Heart left ventricle (tissue), 16 donors: Measurements from ENCODE around the gene HES5. TPM values are rescaled to one million over a fixed set of nuclear protein-coding genes. Genes with fewer than 3 reads are reported as not detected.

Experiments used
- ATAC-seq, 4 donors: fragments of 200-7000 bp; cut with Tn5 transposase; one replicate each; pipeline ENCODE4 v1.9.1; 2020 to 2022; ENCODE audit warnings: moderate library complexity in 4 of 4, mild to moderate bottlenecking in 3 of 4, moderate number of reproducible peaks in 1 of 4
- DNase-seq, 5 donors: peaks; one replicate each; pipeline ENCODE4 v3.0.0-alpha.2; 2020
- H3K27ac ChIP-seq, 12 donors: fragments of 200-600 bp; sonication (generic) in 4 of 12; one replicate each; pipeline versions ENCODE4 v1.5.0 to v1.8.0; 2016 to 2022; ENCODE audit warnings: mild to moderate bottlenecking in 2 of 12
- H3K27me3 ChIP-seq, 9 donors: fragments of 200-600 bp; sonication (generic) in 2 of 9; one replicate each; pipeline versions ENCODE4 v1.5.1 to v1.8.0; 2016 to 2022; ENCODE audit warnings: mild to moderate bottlenecking in 3 of 9
- H3K36me3 ChIP-seq, 9 donors: fragments of 200-600 bp; sonication (generic) in 2 of 9; one replicate each; pipeline versions ENCODE4 v1.5.0 to v1.8.0; 2018 to 2022; ENCODE audit warnings: mild to moderate bottlenecking in 2 of 9
- H3K4me1 ChIP-seq, 12 donors: fragments of 200-600 bp; sonication (generic) in 4 of 12; one replicate each; pipeline versions ENCODE4 v1.5.0 to v1.8.0; 2016 to 2022; ENCODE audit warnings: mild to moderate bottlenecking in 3 of 12
- H3K4me3 ChIP-seq, 12 donors: fragments of 200-600 bp; sonication (generic) in 4 of 12; one replicate each; pipeline versions ENCODE4 v1.5.0 to v1.8.0; 2017 to 2022; ENCODE audit warnings: mild to moderate bottlenecking in 9 of 12, moderate library complexity in 4 of 12
- H3K9me3 ChIP-seq, 12 donors: fragments of 200-600 bp; sonication (generic) in 4 of 12; one replicate each; pipeline versions ENCODE4 v1.5.0 to v1.8.0; 2016 to 2022; ENCODE audit warnings: mild to moderate bottlenecking in 1 of 12
- POLR2A ChIP-seq, 2 donors: fragments of 450-650 bp; IDR thresholded peaks; one replicate each; pipeline ENCODE4 v1.6.1; 2017; ENCODE audit warnings: antibody characterized with exemption in 2 of 2, mild to moderate bottlenecking in 2 of 2, moderate library complexity in 2 of 2
- WGBS, 4 donors: extraction: QIAGEN DNeasy Blood & Tissue Kit in 2 of 4; methylation state at CpG; one replicate each; pipeline versions ENCODE4 v1.1.5 to v1.1.7; 2013 to 2018; 5-methylcytosine and 5-hydroxymethylcytosine counted together
- intact Hi-C, 10 donors: fragments of 100-400 bp; cut with DNase I; formaldehyde crosslinking; loops; one replicate each; pipeline versions ENCODE4 v1.11.1 to v1.14.2; 2022
- polyA plus RNA-seq, 2 donors: library from polyadenylated mRNA; stranded (reverse); fragments of 200-250 nt; gene quantifications; one replicate each; pipeline ENCODE4 v1.2.3, GENCODE V29; 2013
- total RNA-seq, 9 donors: library from RNA; depleted of rRNA in 2 of 9; stranded (reverse); fragments of >200 nt in 2 of 9; fragmentation: NEBNext Ultra II Directional in 3 of 9; extraction: Animal tissue kit (Norgen Biotek cat#: 25700) in 3 of 9; gene quantifications; one replicate each; pipeline versions ENCODE4 v1.1.0 to v1.2.4, GENCODE V29; 2016 to 2023
- TF ChIP-seq, protein P1 (sequence below), 12 donors: fragments of 200-600 bp; sonication (generic) in 4 of 12; IDR thresholded peaks; one replicate each; pipeline versions ENCODE4 v1.5.0 to v1.8.0; 2018 to 2022; ENCODE audit warnings: antibody characterized with exemption in 12 of 12, mild to moderate bottlenecking in 5 of 12
- donor health status: ischemic (EF 13 %, LVEDD 7.1; RV severe dilation, severe dysfunction).
- donor health status: healthy with polysubstance abuse.
- donor health status: DM: no; HTN: yes; CAD: no.
- donor health status: DM: no; HTN: no; CAD: no.
- donor health status: ischemic (EF 25% LVEDD 6.9; RV normal size, moderate dysfunction).
- donor health status: ischemic (EF 25% LVEDD 5.7; RV mildly dilated, moderate dysfunction).
- donor health status: healthy.
- donor health status: DM: yes; HTN: yes; CAD: no.
- donor health status: ischemic (EF 35%, LVEDD 5.7; RV mildly dilated, moderate dysfunction).
- donor health status: nonischemic (EF 11% LVEDD 7.7; RV severe dilation, severe dysfunction).
- donor health status: DM: yes; HTN: yes; CAD: no.
- donor health status: PGD.
- donor health status: ischemic (EF 29% LVEDD 5.4; RV normal size, mild dysfunction).
- donor health status: nonischemic (EF 23%, LVEDD 6.1; RV moderate dilation, normal function).

HES5 gene
- total and polyA plus RNA-seq, 11 donors: 0.42 to 2.0 (median 1.2) TPM

DNA sequence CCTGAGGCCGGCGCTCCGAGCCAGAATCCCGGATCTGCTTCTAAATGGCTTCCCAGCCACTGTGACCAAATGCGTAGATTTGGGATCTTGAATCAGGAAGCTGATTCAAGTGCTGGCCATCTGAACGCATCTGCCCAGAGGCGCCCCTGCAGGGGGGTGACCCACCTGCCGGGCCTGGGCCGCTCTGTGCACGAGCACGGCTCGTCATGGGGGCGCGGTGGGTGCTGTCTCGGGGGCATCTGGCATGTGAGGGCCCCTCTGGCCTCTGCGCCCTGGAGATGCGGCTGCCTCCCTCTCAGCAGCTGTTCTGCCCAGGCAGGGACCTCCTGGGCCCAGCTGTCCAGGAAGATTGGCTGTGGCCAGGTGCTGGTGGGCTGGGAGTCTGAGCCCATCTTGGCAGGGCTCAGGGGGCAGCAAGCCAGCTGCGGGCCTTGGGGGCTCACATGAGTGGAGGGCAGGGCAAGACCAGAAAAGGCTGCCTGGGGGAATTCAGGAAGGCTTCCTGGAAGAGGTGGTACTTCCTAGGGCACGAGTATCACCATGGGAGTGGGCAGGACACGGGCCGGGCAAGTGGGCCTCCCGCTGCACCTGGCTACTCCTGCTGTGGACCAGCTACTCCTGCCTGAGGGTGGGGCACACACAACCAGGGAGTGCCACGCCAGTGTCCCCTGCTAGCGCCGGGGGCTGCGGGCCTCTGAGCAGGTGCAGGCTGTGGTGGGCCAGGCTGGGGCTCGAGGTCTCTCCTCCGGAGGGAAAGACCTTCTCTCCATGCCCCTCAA is 28.8 kb downstream of the HES5 start:
- WGBS, 4 donors: 66 to 74% (median 69%) methylated on average over 21 to 28 of the region's 28 CpGs
- peaks cover 4 to 64% (median 22%) of the 10 kb centered on the region in 9 donors for H3K27me3 ChIP-seq
- H3K27ac ChIP-seq: no peak overlapping the region
- intact Hi-C loops: no loop called here
- peaks cover 0 to 15% (median 5%) of the 10 kb centered on the region in 12 donors for H3K4me1 ChIP-seq
- no peaks in the 10 kb centered on the region for H3K9me3 ChIP-seq
- H3K4me3 ChIP-seq: no peak overlapping the region
- H3K36me3 ChIP-seq: no peaks in the 10 kb centered on the region
- TF ChIP-seq POLR2A (IDR thresholded peaks at IDR 0.05): no peak
- TF ChIP-seq, protein P1, sequence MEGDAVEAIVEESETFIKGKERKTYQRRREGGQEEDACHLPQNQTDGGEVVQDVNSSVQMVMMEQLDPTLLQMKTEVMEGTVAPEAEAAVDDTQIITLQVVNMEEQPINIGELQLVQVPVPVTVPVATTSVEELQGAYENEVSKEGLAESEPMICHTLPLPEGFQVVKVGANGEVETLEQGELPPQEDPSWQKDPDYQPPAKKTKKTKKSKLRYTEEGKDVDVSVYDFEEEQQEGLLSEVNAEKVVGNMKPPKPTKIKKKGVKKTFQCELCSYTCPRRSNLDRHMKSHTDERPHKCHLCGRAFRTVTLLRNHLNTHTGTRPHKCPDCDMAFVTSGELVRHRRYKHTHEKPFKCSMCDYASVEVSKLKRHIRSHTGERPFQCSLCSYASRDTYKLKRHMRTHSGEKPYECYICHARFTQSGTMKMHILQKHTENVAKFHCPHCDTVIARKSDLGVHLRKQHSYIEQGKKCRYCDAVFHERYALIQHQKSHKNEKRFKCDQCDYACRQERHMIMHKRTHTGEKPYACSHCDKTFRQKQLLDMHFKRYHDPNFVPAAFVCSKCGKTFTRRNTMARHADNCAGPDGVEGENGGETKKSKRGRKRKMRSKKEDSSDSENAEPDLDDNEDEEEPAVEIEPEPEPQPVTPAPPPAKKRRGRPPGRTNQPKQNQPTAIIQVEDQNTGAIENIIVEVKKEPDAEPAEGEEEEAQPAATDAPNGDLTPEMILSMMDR (IDR thresholded peaks at IDR 0.05): no peak
- no peak for DNase-seq
- ATAC-seq: no peak

DNA sequence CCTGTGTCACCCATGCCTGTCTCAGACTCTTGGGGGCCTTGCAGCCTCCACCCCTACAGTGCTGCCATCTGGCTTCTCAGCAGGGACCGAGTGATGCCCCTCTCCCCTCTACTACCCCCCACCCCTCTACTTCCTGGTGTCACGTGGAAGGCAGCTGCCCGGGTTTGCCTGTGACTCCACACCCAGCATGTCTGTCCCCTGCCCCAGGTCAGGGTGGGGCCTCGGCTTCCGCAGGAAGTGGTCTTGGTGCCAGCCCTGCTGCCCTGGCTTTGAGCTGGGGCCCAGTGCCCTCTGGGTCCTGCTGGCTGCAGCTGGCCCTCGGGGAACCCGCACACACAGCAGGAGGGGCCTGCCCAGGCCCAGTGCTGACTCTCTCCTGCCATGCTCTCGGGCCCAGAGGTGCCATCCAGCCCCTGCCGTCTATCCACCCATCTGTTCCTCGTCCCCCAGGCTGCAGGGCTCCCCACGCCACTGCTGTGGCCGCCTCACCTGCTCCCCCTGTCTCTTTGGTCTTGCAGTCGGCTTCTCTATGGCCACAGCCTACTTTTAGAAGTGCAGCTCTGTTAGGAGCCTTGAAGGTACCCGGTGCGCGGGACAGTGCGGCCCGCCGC is 30.0 kb downstream of the HES5 start:
- Histone ChIP-seq H3K27ac (no peak overlapping the region), H3K4me1 (peaks cover 0 to 12% (median 5%) of the 10 kb centered on the region in 12 donors), H3K9me3 (no peaks in the 10 kb centered on the region), H3K36me3 (no peaks in the 10 kb centered on the region), H3K27me3 (peaks cover 4 to 64% (median 22%) of the 10 kb centered on the region in 9 donors), H3K4me3 (no peak overlapping the region)
- ATAC-seq: no peak
- intact Hi-C loops: no loop called here
- no peak for DNase-seq
- TF ChIP-seq, protein P1 (IDR thresholded peaks at IDR 0.05): no peak
- TF ChIP-seq POLR2A (IDR thresholded peaks at IDR 0.05): no peak
- WGBS, 4 donors: 51 to 62% (median 60%) methylated on average over 19 of the region's 19 CpGs

DNA sequence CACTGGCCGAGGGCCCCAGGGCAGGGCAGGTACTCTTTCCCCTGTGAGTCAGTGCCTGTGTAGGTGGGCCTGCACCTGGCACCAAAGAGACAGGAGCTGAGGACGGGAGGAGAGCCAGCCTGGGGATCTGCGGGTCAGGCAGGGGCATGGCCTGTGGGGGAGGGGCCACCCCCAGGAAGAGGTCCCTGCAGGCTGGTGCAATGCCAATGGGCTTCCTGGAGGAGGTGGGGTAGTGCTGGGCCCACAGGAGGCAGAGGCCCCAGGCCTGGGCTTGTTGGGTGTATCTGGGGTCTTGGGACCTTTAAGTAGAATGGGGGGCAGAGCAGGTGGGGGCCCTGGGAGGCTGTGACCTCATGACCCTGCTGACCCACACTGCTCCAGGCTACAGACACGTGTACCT is 30.8 kb downstream of the HES5 start:
- no peak for ATAC-seq
- Histone ChIP-seq H3K27ac (no peak overlapping the region), H3K4me1 (peaks cover 0 to 6% (median 0%) of the 10 kb centered on the region in 12 donors), H3K9me3 (no peaks in the 10 kb centered on the region), H3K4me3 (no peak overlapping the region), H3K36me3 (no peaks in the 10 kb centered on the region), H3K27me3 (peaks cover 3 to 56% (median 21%) of the 10 kb centered on the region in 9 donors)
- DNase-seq: no peak
- 42 to 64% (median 58%) methylated on average over 3 to 4 of the region's 4 CpGs for WGBS, 4 donors
- TF ChIP-seq, protein P1 (IDR thresholded peaks at IDR 0.05): no peak
- TF ChIP-seq POLR2A (IDR thresholded peaks at IDR 0.05): no peak
- intact Hi-C loops: no loop called here

DNA sequence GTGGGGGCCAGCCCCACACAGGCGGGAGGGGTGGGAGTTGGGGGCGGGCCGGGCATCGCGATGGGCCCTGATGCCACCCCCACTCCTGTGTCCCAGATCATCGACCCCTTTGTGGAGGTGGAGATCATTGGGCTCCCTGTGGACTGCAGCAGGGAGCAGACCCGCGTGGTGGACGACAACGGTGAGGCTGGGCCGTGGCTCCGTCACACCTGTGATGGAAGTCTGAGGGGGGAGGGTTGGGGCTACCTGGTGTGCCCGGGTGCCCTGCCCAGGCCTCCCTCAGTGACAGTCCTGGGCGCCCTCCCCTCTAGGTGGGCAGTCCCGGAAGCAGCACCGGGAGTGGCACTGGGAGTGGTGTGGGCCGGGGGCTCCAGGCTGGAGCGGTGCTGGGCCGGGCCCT is 31.4 kb downstream of the HES5 start:
- no peak for DNase-seq
- ATAC-seq: no peak
- H3K36me3 ChIP-seq: no peaks in the 10 kb centered on the region
- H3K4me1 ChIP-seq: peaks cover 0 to 6% (median 0%) of the 10 kb centered on the region in 12 donors
- H3K9me3 ChIP-seq: no peaks in the 10 kb centered on the region
- WGBS, 4 donors: 73 to 83% (median 77%) methylated on average over 5 to 19 of the region's 19 CpGs
- H3K27me3 ChIP-seq: peaks cover 0 to 50% (median 21%) of the 10 kb centered on the region in 9 donors
- intact Hi-C loops: no loop called here
- H3K4me3 ChIP-seq: no peak overlapping the region
- no peak overlapping the region for H3K27ac ChIP-seq
- no peak for TF ChIP-seq POLR2A (IDR thresholded peaks at IDR 0.05)
- TF ChIP-seq, protein P1 (IDR thresholded peaks at IDR 0.05): no peak
